ENCODE data around the gene SEC14L5. TPM values are rescaled to one million over a fixed set of nuclear protein-coding genes. Genes with fewer than 3 reads are reported as not detected.
"Not testable (repeated sequence)": the region's sequence is repeated elsewhere in the genome, so short reads cannot be mapped to it uniquely, and the experiment has no call there.

Gene SEC14L5
- total RNA-seq, 1 donor from 2014 or later: 0.41 TPM

GRCh38 chr16:4928227-4928626 lies 29.9 kb upstream of the SEC14L5 start:
- no peak for FAIRE-seq

GRCh38 chr16:4929619-4930018 lies 28.5 kb upstream of the SEC14L5 start:
- not testable (repeated sequence) for DNase-seq (ENCODE audit: low spot score in 2 of 2); FAIRE-seq

More at GRCh38 chr16:4928227-4928626, 29.9 kb upstream of the SEC14L5 start:
- DNase-seq (ENCODE audit: low spot score in 2 of 2): no peak

- FAIRE-seq (no peak), DNase-seq (ENCODE audit: low spot score in 2 of 2) (no peak)
These were observed 26.7 kb upstream of the SEC14L5 start for GRCh38 chr16:4931381-4931780.

DNA sequence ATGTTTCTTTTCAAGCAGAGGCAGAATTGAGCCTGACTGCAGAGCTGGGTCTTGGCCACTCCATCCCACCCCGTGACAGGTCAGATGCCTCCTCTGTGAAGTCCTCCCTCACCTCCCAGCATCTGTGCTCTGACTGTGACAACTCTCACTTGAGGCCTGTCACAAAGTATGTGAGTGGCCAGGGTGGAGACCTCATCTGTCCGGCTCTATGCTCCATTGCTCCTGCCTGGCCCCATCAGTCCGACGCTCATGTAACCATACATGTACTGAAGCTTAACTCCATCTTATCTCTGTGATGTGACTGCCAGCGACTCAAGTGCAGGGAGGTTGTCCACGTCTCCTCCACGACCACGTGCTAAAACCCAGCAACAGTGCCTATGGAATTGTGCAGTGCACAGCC lies 24.7 kb upstream of the SEC14L5 start:
- FAIRE-seq (no peak), DNase-seq (ENCODE audit: low spot score in 2 of 2) (no peak)

DNA sequence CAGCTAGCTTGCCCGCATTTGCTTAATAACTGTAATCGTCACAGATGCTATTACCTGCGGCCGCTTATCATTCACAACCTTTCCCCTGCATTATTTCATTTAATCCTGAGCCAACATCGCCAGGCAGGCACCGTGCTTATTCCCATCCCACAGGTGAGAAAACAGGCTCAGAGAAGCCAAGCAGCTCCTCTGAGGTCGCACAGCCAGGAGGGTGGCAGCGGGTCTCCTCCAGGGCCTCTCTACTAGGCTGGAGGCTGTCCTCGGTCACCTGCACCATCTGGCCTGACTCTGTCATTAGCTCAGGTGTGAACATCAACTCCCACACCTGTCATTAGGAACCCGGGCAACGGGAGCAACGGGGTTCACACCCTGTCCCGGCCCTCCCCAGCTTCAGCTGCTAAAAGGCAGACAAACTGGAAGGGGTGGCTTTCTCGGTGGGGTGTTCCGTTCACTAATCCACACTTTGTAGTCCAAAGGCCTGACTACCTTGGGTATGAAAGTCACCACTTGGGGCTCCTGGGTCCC lies 24.2 kb upstream of the SEC14L5 start:
- no peak for DNase-seq (ENCODE audit: low spot score in 2 of 2)
- FAIRE-seq: no peak

DNA sequence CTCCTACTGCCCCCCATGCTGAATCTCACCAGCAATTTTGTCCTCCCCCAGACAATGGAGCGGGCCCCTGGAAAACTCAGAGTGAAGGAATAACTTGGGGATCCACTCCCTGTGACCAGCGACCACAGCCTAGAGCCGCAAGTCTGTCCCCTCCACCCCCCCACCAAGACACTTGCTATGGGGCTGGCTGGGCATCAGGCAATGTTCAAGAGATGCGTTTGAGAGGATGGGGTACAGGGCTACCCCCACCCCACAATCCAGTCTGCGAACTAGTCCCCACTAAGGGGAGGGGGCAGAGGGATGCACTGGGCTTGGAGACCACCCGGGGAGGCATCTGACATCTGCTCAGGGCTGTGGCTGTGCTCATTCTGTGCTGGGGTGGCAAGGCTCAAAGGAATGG lies 23.5 kb upstream of the SEC14L5 start:
- FAIRE-seq (no peak), DNase-seq (ENCODE audit: low spot score in 2 of 2) (no peak)

DNA sequence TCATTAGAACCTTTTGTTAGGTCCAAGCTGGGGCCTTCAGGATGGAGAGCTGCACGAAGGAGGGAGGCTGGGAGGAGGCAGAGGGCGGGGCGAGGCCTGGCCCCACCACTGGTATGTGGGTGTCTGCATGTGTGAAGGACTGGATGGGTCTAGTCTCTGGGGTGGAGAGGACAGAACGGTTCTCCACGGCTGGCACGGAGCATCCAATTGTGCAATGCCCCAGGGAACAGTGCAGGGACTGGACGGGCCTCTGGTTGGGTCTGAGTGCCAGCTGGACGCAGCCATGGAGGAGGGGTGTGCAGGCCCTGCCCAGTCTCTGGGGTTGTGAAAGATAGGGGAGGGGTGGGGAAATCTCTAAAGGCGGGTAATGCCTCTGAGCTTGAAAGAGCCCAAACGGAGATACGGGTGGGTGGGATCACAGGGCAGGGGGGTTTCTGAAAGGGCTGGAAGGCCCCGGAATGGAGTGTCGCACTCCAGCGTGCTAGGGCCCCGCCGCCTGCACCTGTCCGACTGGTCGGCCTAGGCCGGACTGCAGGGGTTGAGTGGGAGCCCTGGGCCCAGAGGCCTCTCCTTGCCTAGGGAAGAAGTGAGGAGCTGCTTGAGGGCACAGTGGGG lies 22.8 kb upstream of the SEC14L5 start:
- no peak for FAIRE-seq

GRCh38 chr16:4936181-4936990 lies 21.7 kb upstream of the SEC14L5 start:
- DNase-seq (ENCODE audit: low spot score in 2 of 2) (no peak), FAIRE-seq (no peak)

More for the DNA sequence above, 22.8 kb upstream of the SEC14L5 start:
- DNase-seq (ENCODE audit: low spot score in 2 of 2): no peak

DNA sequence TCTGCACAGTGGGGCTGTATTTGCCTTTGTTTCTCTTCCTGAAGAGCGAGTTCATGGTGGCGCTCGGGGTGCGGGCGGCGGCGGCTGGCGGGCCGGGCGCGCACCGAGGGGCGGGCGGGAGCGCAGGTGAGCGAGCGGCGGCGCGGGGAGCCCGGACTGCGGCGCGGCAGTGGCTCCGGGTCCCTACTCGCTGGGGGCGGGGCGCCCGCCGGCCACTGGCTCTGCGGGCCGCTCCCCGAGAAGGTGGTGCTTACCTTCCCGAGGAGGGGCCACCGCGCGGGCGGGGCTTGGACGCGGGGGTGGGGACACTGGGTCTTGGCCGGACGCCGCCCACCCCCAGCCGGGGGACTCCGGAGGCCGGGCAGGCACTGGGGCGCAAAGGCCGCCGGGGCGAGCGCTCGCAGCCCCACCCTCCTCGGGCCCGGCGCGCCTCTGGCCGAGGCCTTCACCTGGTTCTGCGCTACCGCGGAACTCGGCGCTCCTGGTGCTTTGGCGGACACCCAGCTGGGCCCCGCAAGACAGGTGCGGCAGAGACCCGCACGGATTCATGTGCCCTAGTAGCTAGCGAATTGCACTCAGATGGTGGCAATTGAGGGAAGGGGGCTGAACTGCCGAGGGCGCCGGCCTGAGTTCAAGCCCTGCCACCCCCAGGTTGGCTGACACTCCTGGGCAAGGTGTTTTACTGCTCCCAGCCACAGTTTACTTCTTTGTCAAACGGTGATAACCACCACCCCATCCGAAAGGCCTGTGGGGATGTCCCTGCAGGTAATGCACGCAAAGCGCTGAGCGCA lies 20.9 kb upstream of the SEC14L5 start, which contains the start of gene PPL:
Gene PPL, minus strand, starts transcription at position 158 of the 791 bp plus-strand sequence. Its CDS starts 103 bp downstream, at position 55.
- FAIRE-seq (no peak), DNase-seq (ENCODE audit: low spot score in 2 of 2) (peak in 1 of 2 donors; percentile 59)

DNA sequence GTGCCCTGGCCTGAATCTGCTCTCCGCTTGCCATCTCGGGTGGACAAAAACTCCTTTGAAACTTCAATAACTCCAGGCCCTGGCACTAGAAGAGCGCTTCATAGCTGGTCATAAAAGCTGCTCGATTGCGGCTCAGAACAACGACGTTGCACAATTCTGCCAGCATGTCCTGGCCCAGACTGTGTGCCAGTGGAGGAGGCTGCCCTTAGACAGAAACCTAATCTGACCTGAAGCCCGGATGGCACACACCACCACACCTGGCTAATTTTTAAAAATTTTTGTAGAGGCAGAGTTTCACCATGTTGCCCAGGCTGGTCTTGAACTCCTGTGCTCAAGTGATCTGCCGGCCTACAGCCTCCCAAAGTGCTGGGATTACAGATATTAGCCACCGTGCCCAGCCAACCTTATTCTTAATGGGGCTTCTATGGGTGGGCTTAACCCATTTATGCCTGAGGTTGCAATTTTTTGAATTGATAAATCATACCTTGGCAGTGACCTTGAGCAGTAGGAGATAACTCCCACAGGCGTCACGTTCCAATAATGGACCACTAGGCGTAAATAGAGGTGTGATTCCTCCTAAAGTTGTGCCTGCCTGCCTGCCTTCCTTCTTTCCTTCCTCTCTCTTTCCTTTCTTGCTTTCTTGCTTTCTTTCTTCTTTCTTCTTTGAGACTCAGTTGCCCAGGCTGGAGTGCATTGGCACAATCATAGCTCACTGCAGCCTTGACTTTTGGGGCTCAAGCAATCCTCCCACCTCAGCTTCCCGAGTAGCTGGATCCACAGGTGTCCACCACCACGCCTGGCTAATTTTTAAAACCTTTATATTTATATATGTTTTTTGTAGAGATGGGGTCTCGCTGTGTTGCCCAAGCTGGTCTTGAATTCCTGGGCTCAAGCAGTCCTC lies 20.1 kb upstream of the SEC14L5 start:
- DNase-seq (ENCODE audit: low spot score in 2 of 2) (no peak), FAIRE-seq (no peak)

GRCh38 chr16:4938683-4939030 lies 19.5 kb upstream of the SEC14L5 start:
- DNase-seq (ENCODE audit: low spot score in 2 of 2) (no peak), FAIRE-seq (no peak)

- no peak for DNase-seq (ENCODE audit: low spot score in 2 of 2)
- no peak for FAIRE-seq
These were observed 17.4 kb upstream of the SEC14L5 start for GRCh38 chr16:4940719-4941118.

- FAIRE-seq: no peak
These were observed 15.6 kb upstream of the SEC14L5 start for GRCh38 chr16:4942481-4942880.

GRCh38 chr16:4944333-4945281 lies 13.5 kb upstream of the SEC14L5 start:
- no peak for FAIRE-seq
- peak in 1 of 2 donors; percentile 69 for DNase-seq (ENCODE audit: low spot score in 2 of 2)

More at GRCh38 chr16:4942481-4942880, 15.6 kb upstream of the SEC14L5 start:
- DNase-seq (ENCODE audit: low spot score in 2 of 2): no peak

- DNase-seq (ENCODE audit: low spot score in 2 of 2) (no peak), FAIRE-seq (no peak)
These were observed 12.3 kb upstream of the SEC14L5 start for GRCh38 chr16:4945560-4946502.

DNA sequence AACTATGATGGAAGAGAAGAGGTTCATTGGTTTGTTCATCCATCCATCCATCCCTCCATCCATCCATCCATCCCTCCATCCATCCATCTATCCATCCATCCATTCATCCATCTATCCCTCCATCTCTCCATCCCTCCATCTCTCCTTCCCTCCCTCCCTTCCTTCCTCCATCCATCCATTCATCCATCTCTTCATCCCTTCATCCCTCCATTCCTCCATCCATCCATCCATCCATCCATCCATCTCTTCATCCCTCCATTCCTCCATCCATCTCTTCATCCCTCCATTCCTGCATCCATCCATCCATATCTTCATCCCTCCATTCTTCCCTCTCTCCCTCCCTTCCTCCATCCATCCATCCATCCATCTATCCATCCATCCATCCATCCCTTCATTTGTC lies 11.2 kb upstream of the SEC14L5 start:
- FAIRE-seq (no peak), DNase-seq (ENCODE audit: low spot score in 2 of 2) (no peak)

- no peak for DNase-seq (ENCODE audit: low spot score in 2 of 2)
- no peak for FAIRE-seq
These were observed 10.2 kb upstream of the SEC14L5 start for GRCh38 chr16:4947722-4948503.
